Measurements from ENCODE around the gene SNAI1.

The SNAI1 gene

DNA sequence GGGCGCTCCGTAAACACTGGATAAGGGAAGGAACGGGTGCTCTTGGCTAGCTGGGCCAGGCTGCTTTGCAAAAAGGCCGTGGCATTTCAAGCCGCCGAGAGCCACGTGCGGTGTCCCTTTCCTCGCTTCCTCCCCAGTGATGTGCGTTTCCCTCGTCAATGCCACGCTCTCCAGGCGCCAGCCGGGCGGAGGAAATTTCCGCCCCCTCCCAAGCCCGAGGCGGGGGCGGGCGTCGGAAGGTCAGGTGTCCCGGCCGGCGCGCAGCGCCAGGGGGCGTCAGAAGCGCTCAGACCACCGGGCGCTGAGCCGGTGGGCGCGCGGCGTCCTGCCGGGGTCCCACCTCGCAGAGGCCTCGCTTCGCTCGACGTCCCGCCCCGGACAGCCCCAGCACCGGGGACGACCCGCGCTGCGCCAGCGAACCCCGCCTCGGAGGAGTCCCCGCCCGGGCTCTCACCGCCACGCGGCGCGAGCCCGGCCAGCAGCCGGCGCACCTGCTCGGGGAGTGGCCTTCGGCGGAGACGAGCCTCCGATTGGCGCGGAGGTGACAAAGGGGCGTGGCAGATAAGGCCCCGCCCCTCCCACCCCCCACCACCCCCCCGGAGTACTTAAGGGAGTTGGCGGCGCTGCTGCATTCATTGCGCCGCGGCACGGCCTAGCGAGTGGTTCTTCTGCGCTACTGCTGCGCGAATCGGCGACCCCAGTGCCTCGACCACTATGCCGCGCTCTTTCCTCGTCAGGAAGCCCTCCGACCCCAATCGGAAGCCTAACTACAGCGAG lies at the start of gene SNAI1:
TSS of gene SNAI1 (plus strand) at position 635 of the 777 bp plus-strand sequence. CDS start at position 715, 80 bp downstream.
- peak; percentile 72 for ATAC-seq
- TF ChIP-seq PATZ1 (CRISPR knock-in tag; IDR thresholded peaks at IDR 0.05; ENCODE audit: borderline replicate concordance) (0 out of 2 replicates have a peak, but pooled peaks have one; percentile 31), CSDC2 (CRISPR knock-in tag; IDR thresholded peaks at IDR 0.05) (no peak), SNAI2 (CRISPR knock-in tag; IDR thresholded peaks at IDR 0.05) (peak; percentile 92; the same call in 1 of the 2 replicates), ARNTL (CRISPR knock-in tag; IDR thresholded peaks at IDR 0.05; ENCODE audit: borderline replicate concordance, low read depth) (0 out of 2 replicates have a peak, but pooled peaks have one; percentile 26)

DNA sequence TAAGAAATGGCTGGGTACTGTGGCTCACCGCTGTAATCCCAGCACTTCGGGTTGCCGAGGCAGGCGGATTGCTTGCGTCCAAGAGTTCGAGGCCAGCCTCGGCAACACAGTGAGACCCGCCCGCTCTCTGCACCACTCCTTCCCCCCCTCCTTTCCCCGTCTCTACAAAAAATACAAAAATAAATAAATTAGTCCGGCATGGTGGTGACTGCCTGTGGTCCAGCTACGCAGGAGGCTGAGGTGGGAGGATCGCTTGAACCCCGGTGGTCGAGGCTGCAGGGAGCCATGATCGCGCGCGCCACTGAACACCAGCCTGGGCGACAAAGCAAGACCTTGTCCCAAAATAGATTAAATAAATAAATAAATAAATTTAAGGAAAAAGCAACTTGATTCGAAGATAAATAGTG lies 47.0 kb upstream of the SNAI1 start:
- TF ChIP-seq PPARA (CRISPR knock-in tag; IDR thresholded peaks at IDR 0.05; ENCODE audit: borderline replicate concordance) (no peak), PATZ1 (CRISPR knock-in tag; IDR thresholded peaks at IDR 0.05; ENCODE audit: borderline replicate concordance) (no peak), ZFP30 (CRISPR knock-in tag; IDR thresholded peaks at IDR 0.05) (no peak), ISL1 (CRISPR knock-in tag; IDR thresholded peaks at IDR 0.05) (no peak), BACH2 (CRISPR knock-in tag; IDR thresholded peaks at IDR 0.05; ENCODE audit: borderline replicate concordance) (no peak), POU6F1 (CRISPR knock-in tag; IDR thresholded peaks at IDR 0.05; ENCODE audit: borderline replicate concordance, low read depth) (no peak), ARNTL (CRISPR knock-in tag; IDR thresholded peaks at IDR 0.05; ENCODE audit: borderline replicate concordance, low read depth) (no peak), OSR1 (CRISPR knock-in tag; IDR thresholded peaks at IDR 0.05) (no peak)
- TF ChIP-seq, protein P1, sequence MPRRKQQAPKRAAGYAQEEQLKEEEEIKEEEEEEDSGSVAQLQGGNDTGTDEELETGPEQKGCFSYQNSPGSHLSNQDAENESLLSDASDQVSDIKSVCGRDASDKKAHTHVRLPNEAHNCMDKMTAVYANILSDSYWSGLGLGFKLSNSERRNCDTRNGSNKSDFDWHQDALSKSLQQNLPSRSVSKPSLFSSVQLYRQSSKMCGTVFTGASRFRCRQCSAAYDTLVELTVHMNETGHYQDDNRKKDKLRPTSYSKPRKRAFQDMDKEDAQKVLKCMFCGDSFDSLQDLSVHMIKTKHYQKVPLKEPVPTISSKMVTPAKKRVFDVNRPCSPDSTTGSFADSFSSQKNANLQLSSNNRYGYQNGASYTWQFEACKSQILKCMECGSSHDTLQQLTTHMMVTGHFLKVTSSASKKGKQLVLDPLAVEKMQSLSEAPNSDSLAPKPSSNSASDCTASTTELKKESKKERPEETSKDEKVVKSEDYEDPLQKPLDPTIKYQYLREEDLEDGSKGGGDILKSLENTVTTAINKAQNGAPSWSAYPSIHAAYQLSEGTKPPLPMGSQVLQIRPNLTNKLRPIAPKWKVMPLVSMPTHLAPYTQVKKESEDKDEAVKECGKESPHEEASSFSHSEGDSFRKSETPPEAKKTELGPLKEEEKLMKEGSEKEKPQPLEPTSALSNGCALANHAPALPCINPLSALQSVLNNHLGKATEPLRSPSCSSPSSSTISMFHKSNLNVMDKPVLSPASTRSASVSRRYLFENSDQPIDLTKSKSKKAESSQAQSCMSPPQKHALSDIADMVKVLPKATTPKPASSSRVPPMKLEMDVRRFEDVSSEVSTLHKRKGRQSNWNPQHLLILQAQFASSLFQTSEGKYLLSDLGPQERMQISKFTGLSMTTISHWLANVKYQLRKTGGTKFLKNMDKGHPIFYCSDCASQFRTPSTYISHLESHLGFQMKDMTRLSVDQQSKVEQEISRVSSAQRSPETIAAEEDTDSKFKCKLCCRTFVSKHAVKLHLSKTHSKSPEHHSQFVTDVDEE (CRISPR knock-in tag; IDR thresholded peaks at IDR 0.05), result no peak
- TF ChIP-seq, protein P2, sequence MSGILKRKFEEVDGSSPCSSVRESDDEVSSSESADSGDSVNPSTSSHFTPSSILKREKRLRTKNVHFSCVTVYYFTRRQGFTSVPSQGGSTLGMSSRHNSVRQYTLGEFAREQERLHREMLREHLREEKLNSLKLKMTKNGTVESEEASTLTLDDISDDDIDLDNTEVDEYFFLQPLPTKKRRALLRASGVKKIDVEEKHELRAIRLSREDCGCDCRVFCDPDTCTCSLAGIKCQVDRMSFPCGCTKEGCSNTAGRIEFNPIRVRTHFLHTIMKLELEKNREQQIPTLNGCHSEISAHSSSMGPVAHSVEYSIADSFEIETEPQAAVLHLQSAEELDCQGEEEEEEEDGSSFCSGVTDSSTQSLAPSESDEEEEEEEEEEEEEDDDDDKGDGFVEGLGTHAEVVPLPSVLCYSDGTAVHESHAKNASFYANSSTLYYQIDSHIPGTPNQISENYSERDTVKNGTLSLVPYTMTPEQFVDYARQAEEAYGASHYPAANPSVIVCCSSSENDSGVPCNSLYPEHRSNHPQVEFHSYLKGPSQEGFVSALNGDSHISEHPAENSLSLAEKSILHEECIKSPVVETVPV (CRISPR knock-in tag; IDR thresholded peaks at IDR 0.05), result no peak
- no peak; the same call in 2 of the 3 replicates for ATAC-seq

DNA sequence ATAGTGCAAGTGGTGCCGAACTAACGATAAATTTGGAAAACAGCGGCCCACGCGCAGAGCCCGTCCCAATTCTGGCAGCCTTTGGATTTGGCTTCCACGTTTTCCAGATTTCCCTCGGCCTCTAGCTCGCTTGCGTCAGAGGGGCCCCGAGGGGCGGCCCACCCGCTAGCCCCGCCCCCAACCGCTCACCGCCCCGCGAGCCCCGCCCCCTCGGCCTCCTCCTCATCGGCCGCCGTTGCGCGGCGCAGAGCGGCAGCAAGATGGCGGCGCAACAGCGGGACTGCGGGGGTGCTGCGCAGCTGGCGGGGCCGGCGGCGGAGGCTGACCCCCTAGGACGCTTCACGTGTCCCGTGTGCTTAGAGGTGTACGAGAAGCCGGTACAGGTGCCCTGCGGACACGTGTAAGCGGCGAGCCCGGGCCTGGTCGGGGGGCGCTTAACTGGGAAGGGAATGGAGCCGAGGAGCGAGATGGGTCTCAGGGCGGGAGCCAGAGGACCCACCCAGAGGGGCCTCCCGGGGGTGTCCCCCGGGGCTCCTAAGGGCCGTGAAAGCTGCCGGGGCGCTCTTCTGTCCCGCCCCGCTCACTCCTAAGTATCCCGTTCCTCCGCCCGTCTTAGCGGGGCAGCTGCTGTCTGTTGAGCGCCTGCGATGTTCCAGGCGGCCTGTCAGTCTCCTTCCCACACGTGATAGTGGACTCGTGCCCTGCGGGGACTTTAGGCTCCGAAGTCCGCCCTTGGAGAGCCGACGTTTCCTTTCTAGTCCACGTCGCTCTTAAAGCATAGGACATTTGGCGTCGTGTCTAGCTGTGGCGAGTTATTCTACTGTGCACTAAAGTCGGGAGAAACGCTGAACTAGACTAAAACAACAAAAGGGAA lies 46.4 kb upstream of the SNAI1 start, which contains the start of gene RNF114:
TSS of gene RNF114 (plus strand) at position 245 of the 874 bp plus-strand sequence. CDS start at position 261, 16 bp downstream.
- ATAC-seq, result peak; percentile 83
- TF ChIP-seq ISL1 (CRISPR knock-in tag; IDR thresholded peaks at IDR 0.05) (no peak), ZFP30 (CRISPR knock-in tag; IDR thresholded peaks at IDR 0.05) (no peak), ZNF565 (CRISPR knock-in tag; conservative IDR thresholded peaks at IDR 0.05; ENCODE audit: low read depth) (no peak), CREB5 (CRISPR knock-in tag; IDR thresholded peaks at IDR 0.05; ENCODE audit: low read depth) (no peak), CSDC2 (CRISPR knock-in tag; IDR thresholded peaks at IDR 0.05) (no peak), ESRRG (CRISPR knock-in tag; IDR thresholded peaks at IDR 0.05) (no peak), POU6F1 (CRISPR knock-in tag; IDR thresholded peaks at IDR 0.05; ENCODE audit: borderline replicate concordance, low read depth) (no peak), ZNF70 (CRISPR knock-in tag; IDR thresholded peaks at IDR 0.05) (no peak), SNAI2 (CRISPR knock-in tag; IDR thresholded peaks at IDR 0.05) (no peak), PATZ1 (CRISPR knock-in tag; IDR thresholded peaks at IDR 0.05; ENCODE audit: borderline replicate concordance) (no peak)
